ENCODE data around the gene DCHS1.

DCHS1 gene

DNA sequence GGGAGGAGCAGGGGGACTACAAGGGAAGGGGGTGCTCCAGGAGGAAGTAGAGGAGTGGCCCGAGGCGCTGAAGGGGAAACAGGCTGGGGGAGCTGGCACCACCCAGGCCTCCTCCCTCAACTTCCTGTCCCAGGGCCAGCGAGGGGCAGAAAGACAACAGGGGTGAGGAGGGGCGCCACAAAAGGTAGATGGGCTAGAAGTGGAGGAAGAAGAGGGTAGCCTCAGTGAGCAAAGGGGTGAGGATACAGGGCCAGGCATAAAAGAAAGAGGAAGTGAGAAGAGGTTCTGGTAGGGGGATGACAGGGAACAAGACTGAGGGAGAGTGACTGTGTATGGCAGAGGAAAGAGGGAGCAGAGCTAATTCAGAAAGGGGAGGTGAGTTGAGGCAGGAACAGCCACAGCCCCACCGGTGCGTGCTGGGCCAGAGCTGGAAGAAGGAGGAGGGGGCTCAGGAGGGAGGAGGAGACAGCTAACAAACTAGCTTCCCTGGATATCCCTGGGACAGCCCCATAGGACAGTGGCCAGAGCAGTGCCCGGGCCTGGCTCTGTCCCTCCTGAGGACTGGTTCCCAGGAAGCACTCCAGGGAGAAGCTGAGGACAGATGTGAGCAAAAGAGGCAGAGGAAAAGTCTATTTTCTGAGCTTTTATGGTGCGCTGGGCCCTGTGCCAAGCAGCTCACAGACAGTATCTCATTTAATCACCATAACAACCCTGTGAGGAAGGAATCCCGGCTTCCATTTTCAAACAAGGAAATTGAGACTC, 8.5 kb downstream of the DCHS1 start:
- no peak for DNase-seq

DNA sequence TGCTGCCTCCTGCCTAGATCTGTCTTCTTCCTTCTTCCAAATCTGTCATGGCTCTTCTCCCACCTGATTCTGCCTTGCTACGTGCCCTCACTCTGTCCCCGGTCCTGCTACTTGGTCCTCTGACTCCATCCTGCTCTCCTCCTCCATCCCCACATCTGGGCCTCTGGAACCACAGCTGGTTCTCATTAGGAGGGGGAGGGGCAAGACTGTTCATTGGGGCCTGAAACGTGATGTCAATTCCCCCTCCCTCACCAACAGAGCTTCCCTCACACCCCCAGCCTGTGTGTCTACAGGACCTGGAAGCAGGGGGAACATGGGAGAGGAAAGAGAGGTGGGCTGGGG, 9.1 kb downstream of the DCHS1 start:
- DNase-seq: no peak

DNA sequence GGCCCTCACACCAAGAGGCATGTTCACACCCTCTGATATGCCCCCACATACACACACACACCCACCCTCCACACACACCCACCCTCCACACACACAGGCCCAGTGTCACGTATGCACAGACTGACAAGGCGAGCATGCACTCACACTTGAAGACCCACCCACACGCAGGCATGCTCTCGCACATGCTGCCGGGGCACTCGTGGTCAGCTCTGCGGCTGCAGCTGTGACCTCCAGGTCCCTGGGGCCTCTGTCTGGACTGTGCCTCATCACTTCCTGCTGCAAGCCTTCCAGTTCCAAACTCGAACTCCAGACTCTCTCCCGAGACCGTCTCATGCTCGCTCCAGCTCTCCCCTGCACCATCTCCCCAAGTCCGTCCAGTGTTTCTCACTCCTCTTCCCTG, 9.5 kb downstream of the DCHS1 start:
- no peak for DNase-seq

DNA sequence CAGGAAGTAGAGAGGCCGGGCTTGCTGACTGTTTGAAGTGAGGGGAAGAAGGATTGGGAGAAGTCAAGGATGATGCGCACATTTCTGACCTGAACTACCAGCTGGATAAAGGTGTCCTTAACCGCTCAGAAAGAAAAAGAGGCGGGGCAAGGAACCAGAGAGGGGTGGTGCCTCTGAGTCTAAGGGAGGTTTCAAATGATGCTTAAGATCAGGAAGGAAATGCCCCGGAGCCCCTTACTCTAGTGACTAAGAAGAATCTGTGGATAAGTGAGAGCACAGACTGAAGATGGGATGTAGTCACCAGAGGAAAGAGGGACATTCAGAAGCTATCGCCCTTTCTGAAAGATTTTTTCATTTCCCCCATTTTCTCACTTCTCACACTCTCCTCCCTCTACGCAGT, 12.7 kb downstream of the DCHS1 start:
- no peak for DNase-seq

DNA sequence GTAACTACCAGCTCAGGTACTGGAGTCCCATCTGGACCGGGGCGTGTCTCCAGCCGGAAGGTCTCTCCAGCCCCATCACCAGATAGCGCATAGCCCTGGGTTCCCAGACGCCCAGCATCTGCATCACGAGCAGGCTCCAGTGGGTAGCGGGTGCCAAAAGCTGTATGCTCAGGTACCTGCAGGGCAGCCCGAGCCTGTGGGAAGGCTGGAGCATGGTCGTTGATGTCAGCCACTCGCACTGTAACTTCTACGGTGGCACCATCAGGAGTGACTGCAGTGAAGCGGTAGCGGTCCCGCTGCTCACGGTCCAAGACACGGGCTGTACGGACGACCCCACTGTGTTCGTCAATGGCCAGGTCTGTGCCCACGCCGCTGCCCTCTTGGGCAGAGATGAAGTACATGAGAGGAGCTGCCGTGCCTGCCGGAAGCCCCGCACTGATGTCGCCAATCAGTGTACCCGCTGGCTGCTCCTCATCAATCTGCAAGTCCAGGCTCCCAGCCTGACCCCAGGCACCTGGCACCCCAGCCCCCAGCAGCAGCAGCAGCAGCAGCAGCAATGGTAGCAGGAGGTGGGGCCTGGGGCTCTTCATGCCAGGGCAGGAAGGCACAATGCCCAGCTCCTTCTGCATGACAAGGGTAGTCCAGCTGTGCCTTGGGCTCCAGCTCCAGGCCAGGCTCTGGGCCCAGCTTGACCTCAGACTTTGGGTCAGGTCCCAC, 14.5 kb downstream of the DCHS1 start:
- DNase-seq: no peak

DNA sequence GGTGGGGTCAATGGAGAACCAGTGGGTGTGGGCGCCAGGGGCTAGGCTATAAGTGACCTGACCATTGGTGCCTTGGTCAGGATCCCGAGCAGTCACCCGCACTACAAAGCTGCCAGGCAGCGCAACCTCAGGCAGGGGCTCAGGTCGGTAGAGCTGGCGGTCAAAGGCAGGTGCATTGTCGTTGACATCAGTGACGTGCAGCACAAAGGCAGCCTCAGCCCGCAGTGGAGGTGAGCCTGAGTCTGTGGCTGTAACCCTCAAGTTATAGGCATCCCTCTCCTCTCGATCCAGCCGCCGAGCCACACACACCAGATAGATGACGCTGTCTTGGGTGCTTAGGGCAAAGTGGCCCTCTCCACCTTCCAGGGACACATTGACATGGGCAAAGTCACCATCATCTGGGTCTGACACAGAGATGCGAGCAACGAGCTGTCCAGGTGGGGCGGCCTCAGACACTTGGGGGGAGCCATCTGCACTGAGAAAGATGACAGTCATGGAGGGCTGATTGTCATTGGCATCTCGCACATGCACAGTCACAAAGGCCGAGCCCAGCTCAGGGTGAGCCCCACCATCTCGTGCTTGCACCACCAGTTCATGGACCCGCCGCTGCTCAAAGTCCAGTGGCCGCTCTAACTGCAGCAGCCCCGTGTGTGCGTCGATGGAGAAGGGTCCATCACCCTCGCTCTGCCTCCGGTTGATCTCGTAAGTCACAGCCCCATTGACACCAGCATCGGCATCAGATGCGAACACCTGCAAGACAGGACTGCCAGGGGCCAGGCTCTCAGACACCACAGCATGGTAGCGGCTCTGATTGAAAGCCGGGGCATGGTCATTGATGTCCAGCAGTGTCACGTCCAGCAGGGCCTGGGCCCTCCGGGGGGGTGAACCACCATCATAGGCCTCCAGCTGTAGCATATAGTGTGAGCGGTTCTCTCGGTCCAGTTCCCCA, 15.3 kb downstream of the DCHS1 start:
- no peak for DNase-seq

DNA sequence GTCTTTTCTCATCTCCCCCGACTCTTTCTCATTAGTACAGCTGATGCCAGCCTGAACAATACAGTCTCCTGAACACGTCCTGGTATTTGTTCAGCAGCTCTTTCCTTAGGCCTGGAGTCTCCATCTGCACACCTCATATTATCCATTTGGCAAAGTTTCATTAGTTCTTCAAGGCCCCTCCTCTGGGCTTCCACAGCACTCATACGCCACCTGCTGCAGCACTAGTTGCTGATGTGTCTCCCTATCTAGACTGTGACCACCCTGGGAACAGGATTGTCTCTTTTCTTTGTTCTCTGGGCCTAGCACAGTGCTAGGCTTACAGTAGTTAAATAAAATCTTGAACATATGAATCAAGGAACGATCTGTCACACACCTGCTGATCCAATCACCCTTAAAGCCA, 17.2 kb downstream of the DCHS1 start:
- DNase-seq: no peak

DNA sequence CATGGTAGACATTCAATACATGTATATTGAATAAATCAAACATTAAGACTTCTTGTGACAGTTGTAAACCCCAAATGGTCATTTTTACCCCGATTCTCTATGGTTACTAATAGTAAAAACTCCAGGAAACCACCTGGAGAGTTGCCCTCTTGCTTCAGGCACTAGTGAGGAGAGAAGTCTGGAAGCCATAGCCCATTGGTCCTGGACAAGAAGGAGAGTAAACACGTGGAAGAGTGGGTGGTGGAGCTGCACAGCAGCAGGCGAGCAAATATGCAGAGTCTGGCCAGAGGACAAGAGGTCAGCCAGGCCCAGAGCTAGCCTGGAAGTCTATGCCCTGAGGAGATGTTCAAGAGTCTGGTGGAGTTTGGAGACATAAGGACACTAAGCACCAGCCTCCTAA, 17.7 kb downstream of the DCHS1 start:
- no peak for DNase-seq

DNA sequence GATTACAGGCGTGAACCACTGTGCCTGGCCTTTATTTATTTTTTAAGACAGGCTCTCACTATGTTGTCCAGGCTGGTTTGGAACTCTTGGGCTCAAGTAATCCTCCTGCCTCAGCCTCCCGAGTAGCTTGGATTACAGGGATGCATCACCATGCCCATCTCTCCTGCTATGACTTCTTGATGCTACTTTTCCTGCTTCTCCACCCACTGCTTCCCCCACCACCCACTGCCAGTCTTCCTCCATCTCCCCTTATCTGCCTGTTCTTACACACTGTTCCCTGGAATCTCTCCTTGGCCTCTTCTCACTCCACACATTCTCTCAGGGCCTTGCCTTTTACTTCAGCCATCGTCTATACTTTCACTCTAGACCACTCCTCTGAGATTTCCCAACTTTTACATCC, 19.1 kb downstream of the DCHS1 start:
- no peak for DNase-seq

DNA sequence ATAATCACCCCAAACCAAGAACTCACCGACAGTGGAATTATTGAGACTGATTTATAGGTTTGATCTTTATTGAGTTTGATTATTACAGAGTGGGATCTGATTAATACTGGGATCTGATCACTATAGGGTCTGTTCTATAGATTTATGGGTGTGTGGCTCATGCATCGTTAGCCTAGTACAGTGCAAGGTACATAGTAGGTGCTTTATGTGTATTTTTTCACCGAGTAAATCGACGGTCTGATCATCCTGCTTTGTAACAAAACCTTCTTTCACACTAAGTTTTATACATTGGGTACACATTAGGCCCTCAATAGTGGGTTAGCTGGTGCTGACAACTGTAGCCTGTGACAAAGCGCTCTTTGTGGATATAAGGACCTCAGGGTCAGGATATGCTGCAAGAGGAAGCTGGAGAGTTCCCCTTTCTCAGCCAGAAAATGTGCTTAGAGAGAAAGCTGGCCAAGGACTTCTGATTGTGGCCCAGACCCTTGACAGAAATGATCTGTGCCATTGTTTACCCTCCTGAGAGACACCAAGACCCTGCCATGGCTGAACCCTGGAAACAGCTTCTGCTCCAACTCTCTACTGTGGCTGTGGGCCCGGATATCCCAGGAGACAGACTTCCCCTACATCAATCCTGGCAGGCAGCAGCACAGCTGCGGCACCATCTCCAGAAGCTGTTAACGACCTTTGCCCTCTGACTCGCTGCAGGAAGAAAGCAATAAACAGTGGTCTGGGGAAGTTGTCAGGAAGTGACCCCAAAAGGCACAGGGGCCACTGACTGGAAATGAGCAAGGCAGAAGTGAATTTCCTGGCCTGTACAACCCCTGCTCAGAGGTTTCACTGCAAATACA, 20.3 kb downstream of the DCHS1 start:
- DNase-seq: no peak

DNA sequence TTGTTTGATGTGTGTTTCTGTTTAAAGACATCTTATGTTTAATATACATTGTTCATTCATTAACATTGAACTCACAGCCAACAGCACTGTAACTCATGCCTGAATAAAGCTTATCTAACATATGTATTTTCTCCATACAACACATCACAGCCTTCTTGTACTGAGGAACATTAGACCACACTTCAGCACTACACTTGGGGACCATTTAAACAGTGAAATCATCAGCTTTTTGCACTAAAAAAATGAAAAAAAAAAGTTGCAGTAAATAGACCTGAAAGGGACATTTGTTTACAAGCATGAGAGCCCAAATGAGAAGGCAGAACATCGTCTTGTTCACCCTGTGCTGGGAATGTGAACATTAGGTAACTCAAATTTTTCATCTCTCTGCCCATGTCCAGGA, 21.1 kb downstream of the DCHS1 start:
- DNase-seq: no peak

DNA sequence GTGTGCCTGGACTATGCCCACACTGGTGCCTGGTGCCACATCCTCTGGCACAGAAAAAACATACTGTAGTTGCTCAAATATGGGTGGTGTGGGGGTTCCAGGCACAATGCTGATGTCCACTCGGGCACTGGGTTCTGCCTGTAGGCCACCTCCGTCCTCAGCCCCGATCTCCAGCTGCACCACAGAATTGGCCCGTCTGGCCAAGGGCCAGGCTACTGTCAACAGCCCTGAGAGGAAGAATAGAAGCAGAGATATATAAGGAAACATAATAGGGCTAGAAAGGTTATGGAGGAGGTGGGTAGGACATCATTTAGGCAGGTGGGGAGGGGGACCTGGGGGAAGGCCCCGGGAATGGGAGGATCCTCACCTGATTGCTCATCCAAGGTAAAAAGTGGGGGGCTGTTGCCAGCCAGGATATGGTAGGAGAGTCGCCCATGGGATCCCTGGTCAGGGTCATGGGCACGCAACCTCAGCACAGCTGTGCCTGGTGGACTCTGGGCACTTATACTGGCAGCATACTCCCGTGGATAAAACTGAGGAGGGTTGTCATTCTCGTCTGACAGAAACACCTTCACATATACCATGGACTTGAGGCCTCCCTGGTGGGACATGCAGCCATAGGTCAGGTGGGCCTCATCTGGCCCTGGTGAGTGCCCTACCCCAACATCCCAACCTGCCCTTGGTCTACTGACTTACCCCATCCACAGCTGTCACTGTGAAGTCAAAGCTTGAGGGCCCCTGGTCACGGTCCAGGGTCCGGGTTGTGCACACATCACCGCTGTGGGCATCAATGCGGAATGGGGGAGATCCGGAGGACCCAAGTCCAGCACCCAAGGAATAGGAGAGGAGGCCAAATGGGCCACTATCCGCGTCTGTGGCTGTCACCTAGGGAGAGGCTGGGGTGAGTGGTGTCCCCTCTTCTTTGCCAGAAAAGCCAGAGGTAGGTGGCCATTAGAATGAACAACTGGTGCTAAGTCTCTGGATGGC, 21.9 kb downstream of the DCHS1 start:
- no peak for DNase-seq

DNA sequence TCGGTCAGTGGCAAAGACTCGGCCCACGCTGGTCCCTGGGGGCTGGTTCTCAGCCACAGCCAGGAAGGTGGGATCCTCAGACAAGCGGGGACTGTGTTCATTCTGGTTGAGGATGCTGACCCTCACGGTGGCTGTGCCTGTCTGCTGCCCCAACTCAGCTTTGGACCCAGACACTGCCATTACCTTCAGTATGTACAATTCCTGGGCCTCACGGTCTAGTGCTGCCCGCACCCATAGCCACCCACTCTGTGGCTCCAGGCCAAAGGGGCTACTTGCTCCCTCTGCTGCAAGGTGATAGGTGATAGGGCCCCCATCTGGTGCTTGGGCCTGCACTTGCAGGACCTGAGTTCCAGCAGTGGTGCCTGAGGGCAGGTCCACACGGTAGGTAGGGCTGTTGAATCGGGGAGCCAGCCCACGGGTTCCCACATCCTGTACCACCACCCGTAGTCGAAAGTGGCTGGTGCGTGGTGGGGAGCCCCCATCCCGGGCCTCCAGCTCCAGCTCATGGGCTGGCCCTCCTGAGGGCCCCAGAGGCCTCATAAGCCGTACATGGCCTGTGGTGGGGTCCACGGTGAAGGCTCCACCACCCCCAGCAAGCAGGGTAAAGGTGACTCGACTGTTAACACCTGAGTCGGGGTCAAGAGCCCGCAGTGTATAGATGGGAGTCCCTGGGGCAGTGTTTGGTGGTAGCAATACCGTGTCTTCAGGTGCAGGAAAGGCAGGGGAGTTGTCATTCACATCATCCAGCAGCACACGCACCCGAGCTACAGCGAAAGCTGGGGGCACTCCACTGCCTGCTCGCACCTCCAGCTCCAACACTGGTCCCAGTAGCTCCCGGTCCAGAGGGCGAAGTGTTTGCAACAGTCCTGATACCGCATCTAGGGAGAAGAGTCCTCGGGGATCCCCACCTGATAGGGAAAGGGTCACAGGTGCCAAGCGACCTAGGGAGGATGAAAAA, 23.2 kb downstream of the DCHS1 start:
- DNase-seq: no peak

DNA sequence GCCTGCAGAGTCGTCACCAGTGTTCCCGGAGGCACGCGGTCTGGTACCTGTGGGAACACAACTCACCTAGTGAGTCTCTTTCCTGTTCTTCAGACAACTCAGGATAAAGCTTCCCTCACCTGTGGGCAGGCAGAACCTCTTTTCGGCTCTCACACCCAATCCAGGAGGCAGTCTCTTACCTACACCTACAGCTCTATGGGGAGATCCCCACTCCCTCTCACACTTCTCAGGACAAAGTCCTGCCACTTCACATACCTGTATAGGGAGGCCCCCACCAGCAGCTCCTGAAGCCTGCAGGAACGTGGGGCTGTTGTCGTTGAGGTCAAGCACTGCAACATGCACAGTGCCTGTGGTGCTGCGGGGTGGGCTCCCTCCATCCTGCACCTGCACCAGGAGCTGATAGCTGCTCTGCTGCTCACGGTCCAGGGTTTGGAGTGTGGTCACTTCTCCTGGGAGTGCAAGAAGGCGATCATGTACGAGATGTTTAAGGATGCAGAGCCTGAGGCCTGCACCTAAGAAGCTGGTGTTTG, 24.2 kb downstream of the DCHS1 start:
- no peak for DNase-seq

DNA sequence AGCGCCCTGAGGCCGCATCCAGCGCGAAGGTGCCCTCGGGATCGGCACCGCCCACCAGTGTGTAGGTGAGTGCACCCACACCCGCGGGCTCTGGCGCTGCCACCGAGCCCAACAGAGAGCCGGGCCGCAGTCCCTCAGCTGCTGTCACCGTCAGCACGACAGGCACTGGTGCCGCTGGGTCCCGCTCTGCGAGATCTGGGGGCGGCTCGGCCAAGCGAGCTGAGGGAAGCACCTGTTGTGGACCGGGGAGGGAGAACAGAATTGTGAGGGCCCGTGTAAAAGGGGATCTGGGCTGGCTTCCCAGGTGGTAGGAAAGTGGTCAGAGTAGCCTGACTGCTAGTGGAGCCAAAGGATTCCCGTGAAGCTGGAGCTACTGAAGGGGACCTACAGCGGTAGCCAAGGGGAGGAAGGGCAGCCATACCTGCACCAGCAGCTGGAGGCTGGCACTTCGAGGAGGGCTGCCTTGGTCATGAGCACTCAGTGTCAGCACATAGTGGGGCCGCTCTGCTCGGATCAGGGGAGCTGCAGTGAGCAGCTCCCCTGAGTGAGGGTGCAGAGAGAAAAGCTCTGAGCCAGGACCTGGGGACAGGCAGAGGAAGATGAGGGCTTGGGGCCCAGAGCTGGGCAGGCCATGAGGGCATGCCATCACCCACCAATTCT, 24.8 kb downstream of the DCHS1 start:
- no peak for DNase-seq

DNA sequence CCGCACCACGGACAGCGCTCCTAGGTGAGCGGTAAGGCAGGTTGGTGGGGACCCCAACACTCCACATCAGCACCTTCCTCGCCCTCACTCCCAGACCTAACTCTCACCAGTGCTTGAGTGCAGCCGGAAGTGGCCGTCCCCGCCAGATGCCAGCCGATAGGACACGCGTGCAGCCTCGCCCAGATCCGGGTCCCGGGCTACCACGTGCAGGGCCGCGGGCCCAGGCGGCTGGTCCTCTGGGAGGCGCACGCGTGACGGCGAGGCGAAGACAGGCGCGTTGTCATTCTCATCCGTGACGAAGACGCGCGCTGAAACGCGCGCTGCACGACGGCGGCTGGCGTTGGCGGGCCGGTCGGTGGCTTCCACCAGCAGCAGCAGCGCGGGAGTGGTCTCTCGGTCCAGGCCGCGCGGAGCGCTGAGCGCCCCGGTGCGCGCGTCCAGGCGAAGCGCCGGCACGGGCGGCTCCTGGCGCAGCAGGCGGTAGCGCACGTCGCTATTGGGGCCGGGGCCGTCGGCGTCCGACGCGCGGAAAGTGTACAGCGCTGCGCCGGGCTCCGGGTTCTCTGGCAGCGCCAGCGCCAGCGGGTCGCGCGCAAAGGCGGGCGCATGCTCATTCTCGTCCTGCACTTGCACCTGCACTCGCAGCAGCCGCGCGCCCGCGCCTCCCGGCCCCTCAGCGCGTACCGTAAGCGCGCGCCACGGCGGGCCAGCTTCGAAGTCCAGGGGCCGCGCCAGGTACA, 25.5 kb downstream of the DCHS1 start:
- DNase-seq: no peak

DNA sequence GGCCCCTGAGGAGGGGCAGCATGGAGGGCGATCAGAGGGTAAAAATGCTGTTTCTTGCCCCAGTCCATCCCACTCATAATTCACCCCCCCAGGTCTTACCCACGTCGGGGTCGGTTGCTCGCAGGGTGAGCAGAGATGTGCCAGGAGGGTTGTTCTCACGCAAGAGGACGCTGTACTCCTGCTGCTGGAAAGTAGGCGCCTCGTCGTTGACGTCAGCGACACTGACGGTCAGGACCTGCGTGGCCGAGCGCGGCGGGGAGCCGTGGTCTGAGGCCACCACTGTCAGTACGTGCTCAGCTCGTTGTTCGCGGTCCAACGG, 26.1 kb downstream of the DCHS1 start:
- no peak for DNase-seq

DNA sequence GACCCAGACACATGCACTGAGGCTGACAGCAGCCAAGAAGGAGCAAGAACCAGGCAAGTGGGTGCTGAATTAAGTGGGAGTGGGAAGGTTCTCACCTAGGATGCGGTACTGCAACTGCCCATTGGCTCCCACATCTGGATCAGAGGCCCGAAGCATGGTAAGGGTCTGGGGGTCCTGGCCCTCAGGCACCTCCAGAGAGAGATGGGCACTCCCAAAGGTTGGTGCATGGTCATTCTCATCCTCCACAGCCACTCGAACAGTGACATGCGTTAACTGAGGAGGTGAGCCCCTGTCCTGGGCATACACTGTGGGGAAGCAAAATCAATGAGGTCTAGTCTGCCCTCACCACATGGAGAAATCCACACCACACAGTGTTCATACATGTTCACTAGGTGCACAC, 27.1 kb downstream of the DCHS1 start:
- no peak for DNase-seq

DNA sequence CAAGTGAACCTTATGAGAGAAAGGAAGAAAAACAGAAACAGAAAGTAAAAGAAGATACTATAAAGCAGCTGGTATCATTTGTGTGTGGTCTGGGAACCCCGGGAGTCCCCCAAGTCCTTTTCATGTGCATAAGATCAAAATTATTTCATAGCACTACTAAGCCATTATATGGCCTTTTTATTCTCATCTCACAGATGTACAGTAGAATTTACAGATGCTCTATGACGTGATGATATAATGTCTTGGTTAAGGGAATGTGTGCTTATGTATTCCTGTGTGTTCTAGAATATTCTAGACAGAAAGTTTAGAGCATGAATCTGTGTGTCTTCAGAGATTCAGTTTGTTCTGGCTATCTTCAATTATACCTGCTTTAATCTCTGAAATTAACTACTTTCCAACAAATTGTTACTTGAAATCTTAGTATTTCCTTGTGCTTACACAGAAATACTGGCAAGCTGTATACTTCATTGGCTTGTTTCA, 27.8 kb downstream of the DCHS1 start:
- no peak for DNase-seq

Data from activated T-cell treated with anti-CD3 and anti-CD28 coated beads for 4 hours (primary cell).